IMR-90 (cell line): ENCODE data around the gene ZNF670. TPM values are rescaled to one million over a fixed set of nuclear protein-coding genes. Genes with fewer than 3 reads are reported as not detected.

Experiments used
- ATAC-seq: fragments of 200-7000 bp; cut with Tn5 transposase; 2 replicates; pipeline ENCODE4 v1.9.1; 2020; ENCODE audit warnings: low read depth, mild to moderate bottlenecking, moderate library complexity
- BruUV-seq: library from RNA; stranded (reverse); fragments of 400-500 nt; replicated peaks from 2 replicates; lab custom pipeline; 2021; lab: Mats Ljungman, UMichigan
- CTCF ChIA-PET: fragments of 300-600 bp; formaldehyde crosslinking; extraction: SDS; loops from one replicate; lab custom pipeline; 2021; ENCODE audit warnings: antibody characterized with exemption; lab: Yijun Ruan, JAX
- POLR2A ChIA-PET: fragments of 300-600 bp; sonication (Branson Sonifier 250); formaldehyde crosslinking; loops from one replicate; lab custom pipeline; 2022; ENCODE audit warnings: antibody characterized with exemption; ENCODE audit not compliant: unreplicated experiment; lab: Charles Lee
- DNase-seq: peaks from one replicate; pipeline ENCODE4 v3.0.0; 2013
- H2AFZ ChIP-seq: replicated peaks from 2 replicates; pipeline ENCODE3; 2013; ENCODE audit warnings: low read length, mild to moderate bottlenecking; ENCODE audit not compliant: poor library complexity
- H2AK5ac ChIP-seq: 2 replicates; pipeline ENCODE4 v1.6.1; 2013; ENCODE audit warnings: low read depth, low read length, inconsistent platforms
- H2AK9ac ChIP-seq: replicated peaks from 2 replicates; pipeline ENCODE3; 2013; ENCODE audit warnings: mild to moderate bottlenecking, low read depth, low read length, moderate library complexity; ENCODE audit not compliant: poor library complexity
- H2BK120ac ChIP-seq: 2 replicates; pipeline ENCODE4 v1.6.1; 2013; ENCODE audit warnings: low read depth, low read length, inconsistent platforms
- H2BK15ac ChIP-seq: 3 replicates; pipeline ENCODE4 v1.6.1; 2013; ENCODE audit warnings: low read depth, low read length, inconsistent platforms
- H2BK20ac ChIP-seq: 2 replicates; pipeline ENCODE4 v1.6.1; 2013; ENCODE audit warnings: low read depth, mild to moderate bottlenecking, inconsistent platforms, low read length, moderate library complexity
- H2BK5ac ChIP-seq: 2 replicates; pipeline ENCODE4 v1.6.1; 2013; ENCODE audit warnings: mild to moderate bottlenecking, low read depth, low read length, inconsistent platforms; ENCODE audit not compliant: poor library complexity, severe bottlenecking
- H3K14ac ChIP-seq: replicated peaks from 2 replicates; pipeline ENCODE4 v1.6.1; 2013; ENCODE audit warnings: low read depth, low read length, inconsistent platforms
- H3K18ac ChIP-seq: 2 replicates; pipeline ENCODE4 v1.6.1; 2013; ENCODE audit warnings: low read depth, low read length, control low read depth
- H3K23ac ChIP-seq: 2 replicates; pipeline ENCODE4 v1.6.1; 2013; ENCODE audit warnings: low read depth, low read length, inconsistent platforms
- H3K27ac ChIP-seq: 2 replicates; pipeline ENCODE4 v1.5.1; 2013; ENCODE audit warnings: mild to moderate bottlenecking, control low read depth, low read length; ENCODE audit not compliant: insufficient read depth
- H3K27me3 ChIP-seq: 2 replicates; pipeline ENCODE4 v1.6.1; 2013; ENCODE audit warnings: low read length; ENCODE audit not compliant: control insufficient read depth, insufficient read depth
- H3K36me3 ChIP-seq: 2 replicates; pipeline ENCODE4 v1.6.1; 2013; ENCODE audit warnings: low read length, mixed read lengths; ENCODE audit not compliant: control insufficient read depth, insufficient read depth
- H3K4ac ChIP-seq: 2 replicates; pipeline ENCODE4 v1.6.1; 2013; ENCODE audit warnings: low read depth, low read length, inconsistent platforms
- H3K4me1 ChIP-seq: 2 replicates; pipeline ENCODE4 v1.6.1; 2013; ENCODE audit warnings: low read length, mixed read lengths; ENCODE audit not compliant: control insufficient read depth, insufficient read depth
- H3K4me2 ChIP-seq: 2 replicates; pipeline ENCODE4 v1.6.1; 2013; ENCODE audit warnings: low read depth, mild to moderate bottlenecking, control low read depth, low read length, moderate library complexity
- H3K4me3 ChIP-seq: 2 replicates; pipeline ENCODE4 v1.5.1; 2013; ENCODE audit warnings: low read depth, mild to moderate bottlenecking, control low read depth, low read length, moderate library complexity; ENCODE audit not compliant: insufficient read depth
- H3K56ac ChIP-seq: 2 replicates; pipeline ENCODE4 v1.6.1; 2013; ENCODE audit warnings: low read length, inconsistent platforms; ENCODE audit not compliant: insufficient read depth; ENCODE audit errors: extremely low read depth
- H3K79me1 ChIP-seq, 2 experiments: 2 replicates each; pipeline ENCODE4 v1.6.1; 2013; ENCODE audit warnings: low read length in 2 of 2, inconsistent platforms in 1 of 2, low read depth in 1 of 2
- H3K9ac ChIP-seq: 2 replicates; pipeline ENCODE4 v1.6.1; 2013; ENCODE audit warnings: low read depth, low read length, control low read depth
- H3K9me1 ChIP-seq: 2 replicates; pipeline ENCODE4 v1.6.1; 2013; ENCODE audit warnings: low read length, inconsistent platforms; ENCODE audit not compliant: insufficient read depth
- H3K9me3 ChIP-seq: 2 replicates; pipeline ENCODE4 v1.6.1; 2013; ENCODE audit warnings: low read length; ENCODE audit not compliant: control insufficient read depth, insufficient read depth
- H4K20me1 ChIP-seq: 2 replicates; pipeline ENCODE4 v1.6.1; 2013; ENCODE audit warnings: low read length, inconsistent platforms; ENCODE audit not compliant: insufficient read depth
- H4K5ac ChIP-seq: 2 replicates; pipeline ENCODE4 v1.6.1; 2013; ENCODE audit warnings: mild to moderate bottlenecking, low read depth, low read length, control low read depth
- H4K8ac ChIP-seq, 2 experiments: 2 replicates each; pipeline ENCODE4 v1.6.1; 2013; ENCODE audit warnings: low read depth in 2 of 2, low read length in 2 of 2, control low read depth in 1 of 2, inconsistent platforms in 1 of 2
- H4K91ac ChIP-seq: 2 replicates; pipeline ENCODE4 v1.6.1; 2013; ENCODE audit warnings: low read depth, low read length, inconsistent platforms; ENCODE audit not compliant: insufficient read depth
- BHLHE40 ChIP-seq: fragments of 150-350 bp; IDR thresholded peaks from 2 replicates; pipeline ENCODE4 v1.6.1; 2016; ENCODE audit warnings: mild to moderate bottlenecking, low read depth, low read length
- CEBPB ChIP-seq: IDR thresholded peaks from 2 replicates; pipeline ENCODE4 v1.6.1; 2012; ENCODE audit warnings: low read depth, low read length, improper control_type of control experiment
- FOS ChIP-seq: fragments of 150-350 bp; IDR thresholded peaks from 2 replicates; pipeline ENCODE4 v1.6.1; 2016; ENCODE audit warnings: low read depth, low read length
- MXI1 ChIP-seq: IDR thresholded peaks from 2 replicates; pipeline ENCODE4 v1.6.1; 2012; ENCODE audit warnings: low read depth, mild to moderate bottlenecking, low read length, moderate library complexity, borderline replicate concordance
- NFE2L2 ChIP-seq: fragments of 150-350 bp; IDR thresholded peaks from 2 replicates; pipeline ENCODE4 v1.6.1; 2016; ENCODE audit warnings: low read depth, mild to moderate bottlenecking, low read length
- POLR2A ChIP-seq: IDR thresholded peaks from 2 replicates; pipeline ENCODE4 v1.6.1; 2012; ENCODE audit warnings: mild to moderate bottlenecking, low read depth, low read length
- RAD21 ChIP-seq: IDR thresholded peaks from 2 replicates; pipeline ENCODE4 v1.6.1; 2012; ENCODE audit warnings: low read length, improper control_type of control experiment
- RCOR1 ChIP-seq: IDR thresholded peaks from 2 replicates; pipeline ENCODE4 v1.6.1; 2012; ENCODE audit warnings: mild to moderate bottlenecking, low read length, improper control_type of control experiment; ENCODE audit not compliant: insufficient replicate concordance
- WGBS, 2 experiments: methylation state at CpG; one replicate each; pipeline versions ENCODE4 v1.1.5 to v1.1.7; 2013; ENCODE audit warnings: missing lambda C conversion rate in 2 of 2; ENCODE audit not compliant: insufficient read length in 1 of 2; ENCODE audit errors: extremely low coverage in 2 of 2; 5-methylcytosine and 5-hydroxymethylcytosine counted together
- dilution Hi-C: fragments of 300-500 bp; cut with HindIII; formaldehyde crosslinking; loops from one replicate; pipeline ENCODE4 v1.14.3; 2018; ENCODE audit warnings: low sequenced_read_pairs; ENCODE audit not compliant: unreplicated experiment
- in situ Hi-C: fragments of 300-500 bp; cut with MboI; formaldehyde crosslinking; loops from 3 replicates; pipeline ENCODE4 v1.14.3; 2019; ENCODE audit warnings: low sequenced_read_pairs, inconsistent platforms, mixed read lengths
- intact Hi-C: fragments of 100-400 bp; cut with micrococcal nuclease; formaldehyde crosslinking; loops from 2 replicates; pipeline ENCODE4 v1.10.0; 2022
- polyA plus RNA-seq, 3 experiments: library from polyadenylated mRNA; depleted of rRNA; stranded (reverse); fragments of >200 nt; gene quantifications; 2 replicates each; pipeline ENCODE4 v1.2.3, GENCODE V29; 2012; ENCODE audit warnings: low replicate concordance in 1 of 3
- total RNA-seq: library from RNA; depleted of rRNA; stranded (reverse); fragments of >200 nt; gene quantifications from 2 replicates; pipeline ENCODE4 v1.2.3, GENCODE V29; 2012
- TF ChIP-seq, protein P1 (sequence below): fragments of 150-350 bp; IDR thresholded peaks from 2 replicates; pipeline ENCODE4 v1.6.1; 2016; ENCODE audit warnings: low read depth, mild to moderate bottlenecking, low read length, moderate library complexity, borderline replicate concordance

Gene ZNF670
- total and polyA plus RNA-seq, 2 of the 4 experiments (the other 2 are of a cell fraction): 1.8 to 4.5 TPM

DNA sequence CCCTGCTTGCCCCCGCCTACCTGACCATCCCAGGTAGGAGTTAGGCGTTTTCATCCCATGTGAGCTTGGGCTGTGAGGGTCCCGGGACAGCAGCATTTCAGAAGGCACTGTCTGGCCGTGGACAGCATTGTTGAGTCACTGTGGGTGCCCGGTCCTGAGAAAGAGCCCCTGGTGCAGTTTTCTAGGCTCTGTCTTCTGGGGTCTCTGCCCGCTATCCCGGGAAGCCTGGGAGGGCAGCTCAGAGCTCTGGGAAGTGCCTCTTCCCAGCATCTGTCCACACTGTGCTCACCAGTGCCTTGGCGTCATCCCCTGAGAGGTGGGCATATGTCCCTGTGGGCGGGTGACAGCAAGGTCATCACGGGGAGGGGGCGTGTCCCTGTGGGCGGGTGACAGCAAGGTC is 36.9 kb upstream of the ZNF670 start:
- no peak for ATAC-seq
- in situ Hi-C loops: no loop called here
- H2BK20ac ChIP-seq: no peak overlapping the region

More for the DNA sequence above, 36.9 kb upstream of the ZNF670 start:
- Histone ChIP-seq H2AK5ac (no peak overlapping the region), H2BK120ac (no peak overlapping the region), H2BK5ac (no peak overlapping the region), H3K9me3 (no peaks in the 10 kb centered on the region), H3K4ac (no peak overlapping the region), H3K23ac (no peak overlapping the region), H4K20me1 (no peaks in the 10 kb centered on the region; the same call in 1 of the 2 replicates), H3K9ac (no peak overlapping the region), H3K56ac (no peak overlapping the region), H3K79me1 (peaks cover 0 to 5% of the 10 kb centered on the region in 2 experiments; a peak in 1 of 4 replicates), H3K4me1 (no peaks in the 10 kb centered on the region; the same call in 1 of the 2 replicates), H3K18ac (no peak overlapping the region), H3K36me3 (no peaks in the 10 kb centered on the region), H2AK9ac (no peak overlapping the region), H3K4me2 (no peak overlapping the region), H4K91ac (no peak overlapping the region), H4K8ac (no peak overlapping the region), H4K5ac (no peak overlapping the region), H2BK15ac (no peak overlapping the region), H3K4me3 (no peak overlapping the region), H2AFZ (no peak overlapping the region), H3K27me3 (no peaks in the 10 kb centered on the region), H3K9me1 (no peaks in the 10 kb centered on the region; the same call in 1 of the 2 replicates), H3K27ac (no peak overlapping the region), H3K14ac (no peak overlapping the region)
- intact Hi-C loops: no loop called here
- no peak for DNase-seq
- ChIA-PET CTCF (no interaction called here), POLR2A (no interaction called here)
- dilution Hi-C loops: no loop called here
- 82% methylated on average over 5 of the region's 12 CpGs; no CpG with 5 or more reads in 1 of the 2 experiments for WGBS, 2 experiments
- no TSS peak for BruUV-seq
- TF ChIP-seq BHLHE40 (no peak), RCOR1 (no peak), POLR2A (no peak), NFE2L2 (no peak), CEBPB (no peak), RAD21 (no peak), FOS (no peak), MXI1 (no peak)
- TF ChIP-seq, protein P1, sequence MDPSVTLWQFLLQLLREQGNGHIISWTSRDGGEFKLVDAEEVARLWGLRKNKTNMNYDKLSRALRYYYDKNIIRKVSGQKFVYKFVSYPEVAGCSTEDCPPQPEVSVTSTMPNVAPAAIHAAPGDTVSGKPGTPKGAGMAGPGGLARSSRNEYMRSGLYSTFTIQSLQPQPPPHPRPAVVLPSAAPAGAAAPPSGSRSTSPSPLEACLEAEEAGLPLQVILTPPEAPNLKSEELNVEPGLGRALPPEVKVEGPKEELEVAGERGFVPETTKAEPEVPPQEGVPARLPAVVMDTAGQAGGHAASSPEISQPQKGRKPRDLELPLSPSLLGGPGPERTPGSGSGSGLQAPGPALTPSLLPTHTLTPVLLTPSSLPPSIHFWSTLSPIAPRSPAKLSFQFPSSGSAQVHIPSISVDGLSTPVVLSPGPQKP: no peak
